K562 (cell line): ENCODE data around the gene TXNRD1. TPM values are rescaled to one million over a fixed set of nuclear protein-coding genes. Genes with fewer than 3 reads are reported as not detected.

ENCODE experiments used
- ARID3A ChIP-seq: IDR thresholded peaks from 2 replicates; pipeline ENCODE4 v1.6.1; 2012; ENCODE audit warnings: low read depth, low read length, improper control_type of control experiment, borderline replicate concordance
- ATF1 ChIP-seq, 2 experiments: fragments of 450-650 bp in 1 of 2; IDR thresholded peaks; 2 replicates each; pipeline ENCODE4 v1.6.1; 2016; ENCODE audit warnings: missing compliant biosample characterization in 1 of 2, missing genetic modification characterization in 1 of 2
- C11orf30 ChIP-seq: fragments of 450-650 bp; IDR thresholded peaks from 2 replicates; pipeline ENCODE4 v1.6.1; 2016; ENCODE audit warnings: low read depth, mild to moderate bottlenecking
- DPF2 ChIP-seq: fragments of 450-650 bp; IDR thresholded peaks from 2 replicates; pipeline ENCODE4 v1.6.1; 2016
- EP400 ChIP-seq: fragments of 450-650 bp; IDR thresholded peaks from 2 replicates; pipeline ENCODE4 v1.6.1; 2017; ENCODE audit warnings: antibody characterized with exemption, mild to moderate bottlenecking, moderate library complexity
- FOXJ2 ChIP-seq: fragments of 200-800 bp; sonication (Bioruptor generic); IDR thresholded peaks from 2 replicates; pipeline ENCODE4 v1.6.1; 2016; ENCODE audit warnings: missing genetic modification characterization, missing compliant biosample characterization
- GTF2B ChIP-seq: IDR thresholded peaks from 2 replicates; pipeline ENCODE4 v1.6.1; 2011; ENCODE audit not compliant: insufficient read length; ENCODE audit errors: extremely low read depth
- KDM1A ChIP-seq, 2 experiments: fragments of 450-650 bp; IDR thresholded peaks; 2 replicates each; pipeline ENCODE4 v1.6.1; 2016; ENCODE audit warnings: mild to moderate bottlenecking in 2 of 2
- MAFK ChIP-seq: IDR thresholded peaks from 2 replicates; pipeline ENCODE4 v1.6.1; 2011; ENCODE audit warnings: low read length, improper control_type of control experiment
- MNT ChIP-seq, 2 experiments: fragments of 450-650 bp; conservative IDR thresholded peaks; 2 replicates each; pipeline ENCODE4 v1.6.1; 2017; ENCODE audit warnings: mild to moderate bottlenecking in 2 of 2, moderate library complexity in 2 of 2
- RREB1 ChIP-seq: fragments of 250-450 bp; sonication (Bioruptor Pico); IDR thresholded peaks from 2 replicates; pipeline ENCODE4 v1.4.0; 2020
- SMAD1 ChIP-seq: fragments of 150-350 bp; IDR thresholded peaks from 2 replicates; pipeline ENCODE4 v1.6.1; 2014; ENCODE audit warnings: low read length, low read depth; ENCODE audit not compliant: partially characterized antibody
- SMARCA4 ChIP-seq: fragments of 450-650 bp; IDR thresholded peaks from 2 replicates; pipeline ENCODE4 v1.6.1; 2016
- SOX6 ChIP-seq: fragments of 450-650 bp; IDR thresholded peaks from 2 replicates; pipeline ENCODE4 v1.6.1; 2014; ENCODE audit warnings: mild to moderate bottlenecking
- TEAD4 ChIP-seq, 2 experiments: sonication (generic) in 1 of 2; formaldehyde crosslinking in 1 of 2; IDR thresholded peaks; 2 replicates each; pipeline versions ENCODE4 v1.6.1 to v1.8.0; 2012 to 2022; ENCODE audit warnings: borderline replicate concordance in 1 of 2, inconsistent platforms in 1 of 2, low read length in 1 of 2, mild to moderate bottlenecking in 1 of 2, missing genetic modification reagents in 1 of 2
- XRCC3 ChIP-seq: fragments of 450-650 bp; IDR thresholded peaks from 2 replicates; pipeline ENCODE4 v1.6.1; 2017; ENCODE audit warnings: mild to moderate bottlenecking, moderate library complexity
- ZNF316 ChIP-seq: fragments of 450-650 bp; IDR thresholded peaks from 2 replicates; pipeline ENCODE4 v1.6.1; 2016
- polyA plus RNA-seq, 8 experiments: library from polyadenylated mRNA; depleted of rRNA in 4 of 8; stranded (reverse) in 5 of 8; unstranded in 3 of 8; fragments of >200 nt; fragmentation: Nextera tagmentation in 2 of 8; fragmentation: Illumina TruSeq in 1 of 8; extraction: Ambion mirVana in 2 of 8; extraction: Trizol in 1 of 8; gene quantifications; 2 replicates each; pipeline versions ENCODE4 v1.2.1 to v1.2.3, GENCODE V29; 2011 to 2014; ENCODE audit warnings: inconsistent platforms in 1 of 8, missing spikeins in 1 of 8
- total RNA-seq, 7 experiments: library from RNA; depleted of rRNA in 6 of 7; stranded (reverse); fragments of >200 nt in 6 of 7; fragmentation: Illumina TruSeq in 2 of 7; extraction: Trizol in 2 of 7; gene quantifications; 2 replicates each; pipeline versions ENCODE4 v1.2.1 to v1.2.3, GENCODE V29; 2011 to 2021; ENCODE audit warnings: low replicate concordance in 1 of 7

TXNRD1 gene
- total and polyA plus RNA-seq, 9 of the 15 experiments (the other 6 are each of a cell fraction or from before 2014, with no cell fraction given) = 107 to 189 (median 146) TPM

GRCh38 chr12:104219361-104219892 is 3.8 kb downstream of the TXNRD1 start (continued):
- peak; percentile 20; the same call in 1 of the 2 replicates for TF ChIP-seq EP400
- peak; percentile 95 for TF ChIP-seq ZNF316
- peak; percentile 95 for TF ChIP-seq C11orf30
- TF ChIP-seq SMAD1 = no peak
- peak in 1 of 2 experiments; percentile 28; a peak in 2 of 4 replicates for TF ChIP-seq MNT (conservative IDR thresholded peaks at IDR 0.05)
- TF ChIP-seq GTF2B = no peak
- TF ChIP-seq TEAD4 (IDR thresholded peaks at IDR 0.05; ENCODE audit: low read length) = peak; percentile 22; the same call in 1 of the 2 replicates
- TF ChIP-seq TEAD4 (CRISPR knock-in tag; IDR thresholded peaks at IDR 0.05; ENCODE audit: borderline replicate concordance) = no peak
- peak; percentile 75 for TF ChIP-seq SMARCA4
- TF ChIP-seq RREB1 (CRISPR knock-in tag) = no peak
- TF ChIP-seq DPF2 = peak; percentile 80
- TF ChIP-seq ARID3A = no peak
- no peak for TF ChIP-seq XRCC3
- TF ChIP-seq SOX6 = peak; percentile 66
- TF ChIP-seq MAFK = peak; percentile 89
- peak; percentile 87 for TF ChIP-seq FOXJ2 (tag)
- no peak for TF ChIP-seq ATF1 (CRISPR knock-in tag; IDR thresholded peaks at IDR 0.05)
- 0 out of 2 replicates have a peak, but pooled peaks have one; percentile 22 for TF ChIP-seq ATF1 (tag; IDR thresholded peaks at IDR 0.05)
- TF ChIP-seq KDM1A (IDR thresholded peaks at IDR 0.05) = peak; percentile 25 to 55; a peak in 2 of 4 replicates
